Endodermal cell (in vitro differentiated cells): ENCODE data around the gene TMEM245. TPM values are rescaled to one million over a fixed set of nuclear protein-coding genes. Genes with fewer than 3 reads are reported as not detected.

Experiments used
- DNase-seq: peaks from one replicate; pipeline ENCODE4 v3.0.0-alpha.2; 2017
- H3K27ac ChIP-seq: 2 replicates; pipeline ENCODE4 v1.5.1; 2013; ENCODE audit warnings: mild to moderate bottlenecking, low read depth, low read length, moderate library complexity
- H3K27me3 ChIP-seq: 2 replicates; pipeline ENCODE4 v1.6.1; 2013; ENCODE audit warnings: mild to moderate bottlenecking, low read length, moderate library complexity; ENCODE audit not compliant: insufficient read depth, control insufficient read depth, poor library complexity, severe bottlenecking
- H3K36me3 ChIP-seq: 2 replicates; pipeline ENCODE4 v1.7.0; 2013; ENCODE audit warnings: mild to moderate bottlenecking, low read length, moderate library complexity; ENCODE audit not compliant: control insufficient read depth, insufficient read depth
- H3K4me1 ChIP-seq: one replicate; pipeline ENCODE4 v1.7.0; 2013; ENCODE audit warnings: low read length; ENCODE audit not compliant: control insufficient read depth, insufficient read depth
- H3K4me3 ChIP-seq: 2 replicates; pipeline ENCODE4 v1.5.1; 2013; ENCODE audit warnings: mild to moderate bottlenecking, low read length, moderate library complexity
- H3K9ac ChIP-seq: 2 replicates; pipeline ENCODE4 v1.6.1; 2013; ENCODE audit warnings: mild to moderate bottlenecking, low read length, moderate library complexity; ENCODE audit not compliant: poor library complexity, severe bottlenecking; ENCODE audit errors: extremely low read depth
- H3K9me3 ChIP-seq: 2 replicates; pipeline ENCODE4 v1.6.1; 2013; ENCODE audit warnings: mild to moderate bottlenecking, low read length, moderate library complexity; ENCODE audit not compliant: control insufficient read depth
- H3K27ac Mint-ChIP-seq: 2 replicates; pipeline ENCODE4 v1.8.0; 2020; ENCODE audit warnings: mixed read lengths
- H3K27me3 Mint-ChIP-seq: 2 replicates; pipeline ENCODE4 v1.8.0; 2021; ENCODE audit warnings: mild to moderate bottlenecking, mixed read lengths; ENCODE audit not compliant: insufficient read depth
- H3K36me3 Mint-ChIP-seq: 2 replicates; pipeline ENCODE4 v1.8.0; 2020; ENCODE audit warnings: low read depth, mixed read lengths
- H3K4me1 Mint-ChIP-seq: 2 replicates; pipeline ENCODE4 v1.8.0; 2020; ENCODE audit warnings: mixed read lengths
- H3K4me3 Mint-ChIP-seq: 2 replicates; pipeline ENCODE4 v1.8.0; 2020; ENCODE audit warnings: mild to moderate bottlenecking, moderate library complexity, mixed read lengths
- H3K9me3 Mint-ChIP-seq: 2 replicates; pipeline ENCODE4 v1.8.0; 2020; ENCODE audit warnings: mild to moderate bottlenecking, mixed read lengths
- CTCF ChIP-seq: fragments of 200-600 bp; sonication (generic); conservative IDR thresholded peaks from 2 replicates; pipeline ENCODE4 v1.5.0; 2021; ENCODE audit warnings: antibody characterized with exemption, mild to moderate bottlenecking
- WGBS, 2 experiments: methylation state at CpG; one replicate each; pipeline versions ENCODE4 v1.1.5 to v1.1.7; 2013; ENCODE audit warnings: missing lambda C conversion rate in 2 of 2, mixed read lengths in 1 of 2; ENCODE audit not compliant: insufficient coverage in 1 of 2, insufficient read length in 1 of 2; 5-methylcytosine and 5-hydroxymethylcytosine counted together
- total RNA-seq, 2 donors: library from RNA; stranded (reverse); fragmentation: NEBNext Ultra II Directional in 1 of 2; extraction: Animal tissue kit (Norgen Biotek cat#: 25700) in 1 of 2; gene quantifications; 2 replicates in 1 of 2; 3 replicates in 1 of 2; pipeline ENCODE4 v1.2.1, GENCODE V29; 2021

Gene TMEM245
- total RNA-seq, 2 donors from 2014 or later = 42.8 to 55.0 TPM

- Histone ChIP-seq H3K27me3 (no peaks in the 10 kb centered on the region), H3K27ac (no peak overlapping the region)
- H3K27me3 Mint-ChIP-seq = no peaks in the 10 kb centered on the region
Observed at GRCh38 chr9:109001275-109001676, 118.5 kb downstream of the TMEM245 start.

GRCh38 chr9:108997112-108997511 lies 122.6 kb downstream of the TMEM245 start:
- Mint-ChIP-seq H3K36me3 (peaks cover 31% of the 10 kb centered on the region), H3K27me3 (no peaks in the 10 kb centered on the region), H3K27ac (no peak overlapping the region), H3K9me3 (no peaks in the 10 kb centered on the region), H3K4me1 (peaks cover 3% of the 10 kb centered on the region), H3K4me3 (no peak overlapping the region)
- Histone ChIP-seq H3K9ac (no peak overlapping the region), H3K27ac (no peak overlapping the region), H3K9me3 (peaks cover under 1% of the 10 kb centered on the region), H3K27me3 (no peaks in the 10 kb centered on the region), H3K4me1 (no peaks in the 10 kb centered on the region), H3K4me3 (no peak overlapping the region), H3K36me3 (peaks cover 46% of the 10 kb centered on the region)
- DNase-seq = no peak
- TF ChIP-seq CTCF = no peak
- WGBS, 2 experiments = 100% methylated on average over 1 of the region's 1 CpG; no CpG with 5 or more reads in 1 of the 2 experiments

More at GRCh38 chr9:109001275-109001676, 118.5 kb downstream of the TMEM245 start:
- H3K4me3 Mint-ChIP-seq = no peak overlapping the region
- H3K4me1 Mint-ChIP-seq = peaks cover 5% of the 10 kb centered on the region
- WGBS, 2 experiments = 86 to 100% methylated on average over 1 of the region's 1 CpG
- no peak overlapping the region for H3K9ac ChIP-seq
- peaks cover 25% of the 10 kb centered on the region for H3K9me3 ChIP-seq
- no peak for DNase-seq
- H3K4me3 ChIP-seq = no peak overlapping the region
- H3K36me3 ChIP-seq = peaks cover 47% of the 10 kb centered on the region
- peaks cover 39% of the 10 kb centered on the region for H3K36me3 Mint-ChIP-seq
- no peak for TF ChIP-seq CTCF
- H3K4me1 ChIP-seq = no peaks in the 10 kb centered on the region
- peaks cover 25% of the 10 kb centered on the region for H3K9me3 Mint-ChIP-seq
- peak overlapping the region; percentile 33 for H3K27ac Mint-ChIP-seq

- H3K9me3 ChIP-seq = no peaks in the 10 kb centered on the region
- Mint-ChIP-seq H3K4me3 (no peak overlapping the region), H3K36me3 (peaks cover 29% of the 10 kb centered on the region), H3K4me1 (peaks cover 5% of the 10 kb centered on the region), H3K27me3 (no peaks in the 10 kb centered on the region), H3K9me3 (no peaks in the 10 kb centered on the region), H3K27ac (no peak overlapping the region)
- H3K36me3 ChIP-seq = peaks cover 46% of the 10 kb centered on the region
- TF ChIP-seq CTCF = no peak
- no peak overlapping the region for H3K4me3 ChIP-seq
- DNase-seq = no peak
- H3K4me1 ChIP-seq = no peaks in the 10 kb centered on the region
- no peak overlapping the region for H3K27ac ChIP-seq
- H3K27me3 ChIP-seq = no peaks in the 10 kb centered on the region
- 93% methylated on average over 1 of the region's 1 CpG; no CpG with 5 or more reads in 1 of the 2 experiments for WGBS, 2 experiments
- no peak overlapping the region for H3K9ac ChIP-seq
Observed at GRCh38 chr9:108996643-108997042, 123.1 kb downstream of the TMEM245 start.
